ENCODE results near the gene IMMP2L.

The IMMP2L gene

GRCh38 chr7:111150709-111151108, 411.6 kb downstream of the IMMP2L start:
- Histone ChIP-seq H3K79me2 (ENCODE audit: insufficient read depth, low read length) (no peaks in the 10 kb centered on the region), H2AFZ (ENCODE audit: low read length) (no peak overlapping the region), H3K4me1 (ENCODE audit: insufficient read depth, low read length, poor library complexity, severe bottlenecking) (peaks cover 8% of the 10 kb centered on the region), H3K9me2 (replicated peaks; ENCODE audit: low read depth, low read length) (no peaks in the 10 kb centered on the region), H3K9me3 (ENCODE audit: insufficient read depth, low read depth, low read length) (no peaks in the 10 kb centered on the region), H3K4me3 (ENCODE audit: low read length, poor library complexity, severe bottlenecking) (no peak overlapping the region), H3K9ac (ENCODE audit: low read depth, low read length, poor library complexity, severe bottlenecking) (no peak overlapping the region), H3K36me3 (ENCODE audit: insufficient read depth, low read length) (no peaks in the 10 kb centered on the region), H3K27me3 (ENCODE audit: insufficient read depth, low read length, poor library complexity, severe bottlenecking) (no peaks in the 10 kb centered on the region), H3F3A (ENCODE audit: low read depth) (no peaks in the 10 kb centered on the region), H3K4me2 (ENCODE audit: low read depth, low read length, poor library complexity, severe bottlenecking) (no peak overlapping the region), H4K20me1 (ENCODE audit: insufficient read depth, low read length, poor library complexity, severe bottlenecking) (no peaks in the 10 kb centered on the region)
- no peak for TF ChIP-seq EZH2phosphoT487 (IDR thresholded peaks at IDR 0.05; ENCODE audit: borderline replicate concordance)
- TF ChIP-seq, protein P1, sequence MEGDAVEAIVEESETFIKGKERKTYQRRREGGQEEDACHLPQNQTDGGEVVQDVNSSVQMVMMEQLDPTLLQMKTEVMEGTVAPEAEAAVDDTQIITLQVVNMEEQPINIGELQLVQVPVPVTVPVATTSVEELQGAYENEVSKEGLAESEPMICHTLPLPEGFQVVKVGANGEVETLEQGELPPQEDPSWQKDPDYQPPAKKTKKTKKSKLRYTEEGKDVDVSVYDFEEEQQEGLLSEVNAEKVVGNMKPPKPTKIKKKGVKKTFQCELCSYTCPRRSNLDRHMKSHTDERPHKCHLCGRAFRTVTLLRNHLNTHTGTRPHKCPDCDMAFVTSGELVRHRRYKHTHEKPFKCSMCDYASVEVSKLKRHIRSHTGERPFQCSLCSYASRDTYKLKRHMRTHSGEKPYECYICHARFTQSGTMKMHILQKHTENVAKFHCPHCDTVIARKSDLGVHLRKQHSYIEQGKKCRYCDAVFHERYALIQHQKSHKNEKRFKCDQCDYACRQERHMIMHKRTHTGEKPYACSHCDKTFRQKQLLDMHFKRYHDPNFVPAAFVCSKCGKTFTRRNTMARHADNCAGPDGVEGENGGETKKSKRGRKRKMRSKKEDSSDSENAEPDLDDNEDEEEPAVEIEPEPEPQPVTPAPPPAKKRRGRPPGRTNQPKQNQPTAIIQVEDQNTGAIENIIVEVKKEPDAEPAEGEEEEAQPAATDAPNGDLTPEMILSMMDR (conservative IDR thresholded peaks at IDR 0.05; ENCODE audit: low read length) = no peak

DNA sequence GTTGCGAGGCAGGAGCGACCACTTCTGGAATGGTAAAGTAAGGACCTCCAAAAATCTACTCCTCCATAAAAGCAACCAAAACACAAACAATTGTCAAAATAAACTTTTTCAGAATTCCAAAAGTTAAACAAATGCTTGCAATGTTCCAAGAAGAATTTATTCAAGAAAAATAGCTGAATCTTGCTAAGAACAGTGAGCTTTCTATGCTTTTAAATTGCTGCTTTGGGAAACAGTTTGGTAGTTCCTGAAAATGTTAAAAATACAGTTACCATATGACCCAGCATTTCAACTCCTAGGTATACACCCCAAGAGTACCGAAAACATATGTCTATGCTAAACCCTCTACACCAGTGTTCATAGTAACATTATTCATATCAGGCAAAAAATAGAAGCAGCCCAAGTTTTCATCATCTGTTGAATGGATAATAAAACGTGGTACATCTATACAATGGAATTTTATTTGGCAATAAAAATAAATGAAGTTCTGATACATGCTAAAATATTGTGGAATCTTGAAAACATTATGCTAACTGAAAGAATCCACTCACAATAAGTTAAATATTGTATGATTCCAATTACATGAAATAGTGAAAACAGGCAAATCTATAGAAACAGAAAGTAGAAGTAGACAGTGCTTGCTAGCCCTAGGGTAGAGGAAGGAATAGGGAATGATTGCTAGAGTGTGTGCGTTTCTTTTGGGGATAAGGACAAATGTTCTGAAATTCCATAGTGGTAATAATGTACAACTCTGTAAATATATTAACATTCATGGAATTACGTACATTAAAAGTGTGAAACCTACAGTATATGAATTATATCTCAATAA, 414.4 kb downstream of the IMMP2L start:
- Histone ChIP-seq H3K9me3 (ENCODE audit: insufficient read depth, low read depth, low read length) (no peaks in the 10 kb centered on the region), H3K27me3 (ENCODE audit: insufficient read depth, low read length, poor library complexity, severe bottlenecking) (no peaks in the 10 kb centered on the region), H3K4me1 (ENCODE audit: insufficient read depth, low read length, poor library complexity, severe bottlenecking) (peaks cover 8% of the 10 kb centered on the region), H3K4me2 (ENCODE audit: low read depth, low read length, poor library complexity, severe bottlenecking) (peak overlapping the region; percentile 24), H3K36me3 (ENCODE audit: insufficient read depth, low read length) (no peaks in the 10 kb centered on the region), H4K20me1 (ENCODE audit: insufficient read depth, low read length, poor library complexity, severe bottlenecking) (no peaks in the 10 kb centered on the region), H3K4me3 (ENCODE audit: low read length, poor library complexity, severe bottlenecking) (peak overlapping the region; percentile 16), H3K9ac (ENCODE audit: low read depth, low read length, poor library complexity, severe bottlenecking) (peak overlapping the region; percentile 4), H3F3A (ENCODE audit: low read depth) (no peaks in the 10 kb centered on the region), H3K79me2 (ENCODE audit: insufficient read depth, low read length) (no peaks in the 10 kb centered on the region), H2AFZ (ENCODE audit: low read length) (peak overlapping the region; percentile 49; the same call in 1 of the 2 replicates), H3K9me2 (replicated peaks; ENCODE audit: low read depth, low read length) (no peaks in the 10 kb centered on the region)
- TF ChIP-seq, protein P1 (conservative IDR thresholded peaks at IDR 0.05; ENCODE audit: low read length) = no peak
- no peak for TF ChIP-seq EZH2phosphoT487 (IDR thresholded peaks at IDR 0.05; ENCODE audit: borderline replicate concordance)

- no peaks in the 10 kb centered on the region for H3K9me3 ChIP-seq (ENCODE audit: insufficient read depth, low read depth, low read length)
- H4K20me1 ChIP-seq (ENCODE audit: insufficient read depth, low read length, poor library complexity, severe bottlenecking) = no peaks in the 10 kb centered on the region
- no peaks in the 10 kb centered on the region for H3K79me2 ChIP-seq (ENCODE audit: insufficient read depth, low read length)
- no peak overlapping the region for H2AFZ ChIP-seq (ENCODE audit: low read length)
- H3K9ac ChIP-seq (ENCODE audit: low read depth, low read length, poor library complexity, severe bottlenecking) = no peak overlapping the region
- peaks cover 8% of the 10 kb centered on the region for H3K4me1 ChIP-seq (ENCODE audit: insufficient read depth, low read length, poor library complexity, severe bottlenecking)
- TF ChIP-seq EZH2phosphoT487 (IDR thresholded peaks at IDR 0.05; ENCODE audit: borderline replicate concordance) = no peak
- TF ChIP-seq, protein P1 (conservative IDR thresholded peaks at IDR 0.05; ENCODE audit: low read length) = no peak
- no peaks in the 10 kb centered on the region for H3K36me3 ChIP-seq (ENCODE audit: insufficient read depth, low read length)
- no peak overlapping the region for H3K4me2 ChIP-seq (ENCODE audit: low read depth, low read length, poor library complexity, severe bottlenecking)
- no peaks in the 10 kb centered on the region for H3K27me3 ChIP-seq (ENCODE audit: insufficient read depth, low read length, poor library complexity, severe bottlenecking)
- no peaks in the 10 kb centered on the region for H3F3A ChIP-seq (ENCODE audit: low read depth)
- no peak overlapping the region for H3K4me3 ChIP-seq (ENCODE audit: low read length, poor library complexity, severe bottlenecking)
- H3K9me2 ChIP-seq (replicated peaks; ENCODE audit: low read depth, low read length) = no peaks in the 10 kb centered on the region
Measured at GRCh38 chr7:111146136-111146535, 416.2 kb downstream of the IMMP2L start.

Data from Loucy (cell line).